HG03460 (cell line): ENCODE measurements around the gene CYP27B1.

ENCODE experiments used
- ATAC-seq: cut with Tn5 transposase; IDR thresholded peaks from one replicate; pipeline ENCODE4 v1.9.1; 2021; ENCODE audit not compliant: unreplicated experiment

The CYP27B1 gene

GRCh38 chr12:57766464-57767304 lies at the start of gene CYP27B1:
TSS of gene CYP27B1 (minus strand) at chr12:57767078. CDS start at chr12:57767041, 37 bp downstream.
- ATAC-seq = no peak

GRCh38 chr12:57816001-57816854 lies 49.4 kb upstream of the CYP27B1 start:
- no peak for ATAC-seq

- no peak for ATAC-seq
Measured at GRCh38 chr12:57815177-57816000, 48.5 kb upstream of the CYP27B1 start.

GRCh38 chr12:57813971-57814772 lies 47.3 kb upstream of the CYP27B1 start:
- ATAC-seq = no peak

- no peak for ATAC-seq
Measured at GRCh38 chr12:57813111-57813970, 46.5 kb upstream of the CYP27B1 start.

- no peak for ATAC-seq
Measured at GRCh38 chr12:57811028-57811755, 44.3 kb upstream of the CYP27B1 start.

GRCh38 chr12:57810450-57810849 lies 43.6 kb upstream of the CYP27B1 start:
- no peak for ATAC-seq

- ATAC-seq = no peak
Measured at GRCh38 chr12:57809425-57809824, 42.5 kb upstream of the CYP27B1 start.

- no peak for ATAC-seq
Measured at GRCh38 chr12:57808351-57808750, 41.5 kb upstream of the CYP27B1 start.

- no peak for ATAC-seq
Measured at GRCh38 chr12:57807285-57807684, 40.4 kb upstream of the CYP27B1 start.

- ATAC-seq = no peak
Measured at GRCh38 chr12:57806677-57807076, 39.8 kb upstream of the CYP27B1 start.

GRCh38 chr12:57803319-57803893 lies 36.5 kb upstream of the CYP27B1 start:
- ATAC-seq = no peak

- ATAC-seq = no peak
Measured at GRCh38 chr12:57802607-57803006, 35.7 kb upstream of the CYP27B1 start.

GRCh38 chr12:57800965-57801364 lies 34.1 kb upstream of the CYP27B1 start:
- no peak for ATAC-seq

- no peak for ATAC-seq
Measured at GRCh38 chr12:57797933-57798332, 31.1 kb upstream of the CYP27B1 start.

- no peak for ATAC-seq
Measured at GRCh38 chr12:57796996-57797395, 30.1 kb upstream of the CYP27B1 start.

GRCh38 chr12:57795354-57795753 lies 28.5 kb upstream of the CYP27B1 start:
- no peak for ATAC-seq

- no peak for ATAC-seq
Measured at GRCh38 chr12:57793920-57794319, 27.0 kb upstream of the CYP27B1 start.
